Measurements from ENCODE around the gene GMDS. TPM values are rescaled to one million over a fixed set of nuclear protein-coding genes. Genes with fewer than 3 reads are reported as not detected.
A peak's percentile ranks its signal among the peaks of the same experiment; 100 is the strongest.

The GMDS gene
- total and polyA plus RNA-seq, 2 of the 13 experiments (the other 11 are each of a cell fraction or from before 2014, with no cell fraction given) = 64.4 to 112 TPM

DNA sequence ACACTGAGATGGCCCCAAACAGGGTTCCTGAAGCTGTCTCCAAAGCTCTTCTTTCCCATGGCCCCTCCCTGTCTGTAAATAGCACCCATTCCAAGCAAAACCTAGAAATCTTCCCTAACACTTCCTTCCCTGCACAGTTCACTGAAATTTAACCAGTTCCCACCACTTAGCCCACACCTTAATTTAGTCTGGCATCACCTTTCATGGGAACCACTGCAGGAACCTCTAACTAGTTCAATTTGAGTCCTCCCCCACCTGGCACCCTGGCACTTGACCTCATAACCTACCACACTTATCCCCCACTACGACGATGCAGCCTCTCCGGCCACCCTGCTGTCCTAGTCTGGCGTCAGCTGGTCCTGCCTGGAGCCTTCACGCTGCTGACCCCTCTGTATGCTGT is 278.7 kb downstream of the GMDS start:
- Histone ChIP-seq H2AFZ (ENCODE audit: low read length) (no peak overlapping the region), H3K4me2 (ENCODE audit: low read depth, low read length) (no peak overlapping the region), H4K20me1 (ENCODE audit: insufficient read depth, low read length) (peaks cover 3% of the 10 kb centered on the region; the same call in 1 of the 2 replicates), H3K27me3 (ENCODE audit: control insufficient read depth in 1 of 2, insufficient read depth in 2 of 2, low read length in 2 of 2) (no peaks in the 10 kb centered on the region), H3K4me1 (ENCODE audit: insufficient read depth, low read length) (peaks cover 3% of the 10 kb centered on the region), H3K9me3 (ENCODE audit: low read length) (no peaks in the 10 kb centered on the region), H3K79me2 (ENCODE audit: insufficient read depth, low read length) (no peaks in the 10 kb centered on the region), H3K27ac (ENCODE audit: extremely low read length, insufficient read depth, low read length) (no peak overlapping the region), H3K4me3 (replicated peaks in 1 of 3; ENCODE audit: insufficient read depth in 1 of 3, low read depth in 2 of 3, low read length in 3 of 3) (no peak overlapping the region), H3K9ac (ENCODE audit: insufficient read depth, low read depth, low read length) (no peak overlapping the region), H3K36me3 (replicated peaks in 1 of 2; ENCODE audit: control insufficient read depth in 1 of 2, insufficient read depth in 2 of 2, low read length in 2 of 2) (peaks cover 0 to 16% of the 10 kb centered on the region in 2 experiments; a peak in 3 of 5 replicates)
- 94% methylated on average over 5 of the region's 5 CpGs for WGBS (ENCODE audit: low lambda C conversion rate)
- ChIA-PET CTCF (ENCODE audit: low intra/inter-chr PET ratio, low total read pairs) (no interaction called here), POLR2A (no interaction called here)
- DNase-seq (ENCODE audit: low spot score) (no peak), FAIRE-seq (no peak), ATAC-seq (no peak)
- in situ Hi-C loops (cut with HindIII; ENCODE audit: extremely low pct_ligation_motif_present, low pct_unique_long_range_greater_than_20kb) = no loop called here
- intact Hi-C loops (cut with micrococcal nuclease; ENCODE audit: unreplicated experiment) = no loop called here
- TF ChIP-seq JARID2 (CRISPR knock-in tag; IDR thresholded peaks at IDR 0.05; ENCODE audit: insufficient replicate concordance) (no peak), AKNA (CRISPR knock-in tag; IDR thresholded peaks at IDR 0.05; ENCODE audit: borderline replicate concordance) (no peak), RBM22 (optimal IDR thresholded peaks at IDR 0.05; ENCODE audit: low read length) (peak; percentile 69), THYN1 (CRISPR knock-in tag; IDR thresholded peaks at IDR 0.05; ENCODE audit: borderline replicate concordance, low read depth) (no peak), ZNF282 (IDR thresholded peaks at IDR 0.05; ENCODE audit: partially characterized antibody) (no peak), MTA1 (CRISPR knock-in tag; IDR thresholded peaks at IDR 0.05; ENCODE audit: borderline replicate concordance) (no peak), ZNF546 (CRISPR knock-in tag; conservative IDR thresholded peaks at IDR 0.05) (no peak), ZBTB1 (CRISPR knock-in tag; IDR thresholded peaks at IDR 0.05; ENCODE audit: borderline replicate concordance) (no peak)
- no TSS peak for BruUV-seq (replicated peaks)
